Limb (tissue), 2 donors: Measurements from ENCODE around the gene AQP11.
A peak's percentile ranks its signal among the peaks of the same experiment; 100 is the strongest.
"Not testable (repeated sequence)": the region's sequence is repeated elsewhere in the genome, so short reads cannot be mapped to it uniquely, and the experiment has no call there.

Experiments
- DNase-seq, 2 donors: peaks; one replicate each; pipeline ENCODE4 v3.0.0-alpha.2; 2016; ENCODE audit errors: extremely low spot score in 2 of 2

Gene AQP11, protein sequence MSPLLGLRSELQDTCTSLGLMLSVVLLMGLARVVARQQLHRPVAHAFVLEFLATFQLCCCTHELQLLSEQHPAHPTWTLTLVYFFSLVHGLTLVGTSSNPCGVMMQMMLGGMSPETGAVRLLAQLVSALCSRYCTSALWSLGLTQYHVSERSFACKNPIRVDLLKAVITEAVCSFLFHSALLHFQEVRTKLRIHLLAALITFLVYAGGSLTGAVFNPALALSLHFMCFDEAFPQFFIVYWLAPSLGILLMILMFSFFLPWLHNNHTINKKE

DNA sequence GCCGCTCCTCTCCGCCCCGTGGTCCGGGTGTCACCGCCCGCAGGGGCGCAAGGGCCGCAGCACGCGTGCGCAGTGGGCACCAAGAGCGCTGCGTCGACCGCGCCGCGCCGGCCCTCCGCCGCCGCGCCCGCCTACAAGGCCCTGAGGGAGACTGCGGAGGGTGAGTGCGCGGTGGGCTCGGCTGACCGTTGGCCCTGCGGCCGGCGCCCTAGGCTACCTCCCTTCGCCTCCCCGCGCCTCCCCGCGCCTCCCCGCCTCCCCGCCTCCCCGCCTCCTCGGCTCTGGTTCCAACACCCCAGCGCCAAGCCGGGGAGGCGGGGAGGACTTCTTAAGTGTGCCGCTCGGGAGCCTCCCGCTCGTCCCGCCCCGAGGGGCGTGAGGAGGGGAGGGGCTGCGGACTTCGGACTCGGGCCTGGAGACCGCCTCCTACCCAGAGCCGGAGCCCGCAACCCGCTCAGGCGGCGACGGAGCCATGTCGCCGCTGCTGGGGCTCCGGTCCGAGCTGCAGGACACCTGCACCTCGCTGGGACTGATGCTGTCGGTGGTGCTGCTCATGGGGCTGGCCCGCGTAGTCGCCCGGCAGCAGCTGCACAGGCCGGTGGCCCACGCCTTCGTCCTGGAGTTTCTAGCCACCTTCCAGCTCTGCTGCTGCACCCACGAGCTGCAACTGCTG lies at the start of gene AQP11:
Gene AQP11, plus strand, starts transcription at position 433 of the 673 bp plus-strand sequence. Its CDS starts 40 bp downstream, at position 473.
- peak; percentile 75 to 89 for DNase-seq

DNA sequence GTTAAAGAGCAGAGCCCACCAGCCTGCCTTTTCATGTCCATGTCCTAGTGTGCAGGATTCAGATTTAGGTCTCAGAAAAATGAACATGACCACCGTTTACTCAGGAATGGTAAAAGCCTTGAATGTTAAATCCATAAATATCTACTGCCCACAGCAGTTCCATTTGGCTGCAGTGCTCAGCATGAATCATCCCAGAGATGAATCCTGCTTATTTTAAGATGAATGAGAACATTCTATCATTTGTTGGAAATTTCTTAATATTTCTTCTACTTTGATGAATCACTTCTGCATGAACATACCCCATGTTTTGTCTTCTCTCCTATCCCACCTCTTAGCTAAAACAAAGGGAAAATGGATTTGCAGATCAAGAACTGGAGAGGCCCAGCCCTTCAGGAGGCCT lies 47.5 kb upstream of the AQP11 start:
- DNase-seq = no peak

DNA sequence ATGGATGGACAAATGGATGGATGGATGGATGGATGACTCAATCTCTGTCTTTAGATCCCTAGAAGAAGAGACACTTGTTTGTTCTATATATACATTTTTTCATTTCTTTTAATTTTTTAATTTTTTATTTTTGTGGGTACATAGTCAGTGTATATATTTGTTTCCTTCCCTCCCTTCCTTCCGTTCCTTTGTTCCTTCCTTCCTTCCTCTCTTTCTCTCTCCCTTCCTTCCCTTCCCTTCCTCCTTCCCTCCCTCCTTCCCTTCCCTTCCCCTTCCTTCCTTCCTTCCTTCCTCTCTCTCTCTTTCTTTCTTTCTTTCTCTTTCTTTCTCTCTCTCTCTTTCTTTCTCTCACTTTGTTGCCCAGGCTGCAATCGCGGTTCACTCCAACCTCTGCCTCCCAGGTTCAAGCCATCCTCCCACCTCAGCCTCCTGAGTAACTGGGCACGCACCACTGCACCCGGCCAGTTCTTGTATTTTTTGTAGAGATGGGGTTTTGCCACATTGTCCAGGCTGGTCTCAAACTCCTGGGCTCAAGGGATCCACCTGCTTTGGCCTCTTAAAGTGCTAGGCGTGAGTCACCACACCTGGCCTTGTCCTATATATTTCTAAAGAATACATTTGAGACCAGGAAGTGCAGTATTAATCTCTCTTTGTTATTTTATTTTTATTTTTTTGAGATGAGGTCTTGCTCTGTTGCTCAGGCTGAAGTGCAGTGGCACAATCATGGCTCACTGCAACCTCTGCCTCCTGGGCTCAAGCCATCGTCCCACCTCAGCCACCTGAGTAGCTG lies 42.5 kb upstream of the AQP11 start:
- no peak for DNase-seq

DNA sequence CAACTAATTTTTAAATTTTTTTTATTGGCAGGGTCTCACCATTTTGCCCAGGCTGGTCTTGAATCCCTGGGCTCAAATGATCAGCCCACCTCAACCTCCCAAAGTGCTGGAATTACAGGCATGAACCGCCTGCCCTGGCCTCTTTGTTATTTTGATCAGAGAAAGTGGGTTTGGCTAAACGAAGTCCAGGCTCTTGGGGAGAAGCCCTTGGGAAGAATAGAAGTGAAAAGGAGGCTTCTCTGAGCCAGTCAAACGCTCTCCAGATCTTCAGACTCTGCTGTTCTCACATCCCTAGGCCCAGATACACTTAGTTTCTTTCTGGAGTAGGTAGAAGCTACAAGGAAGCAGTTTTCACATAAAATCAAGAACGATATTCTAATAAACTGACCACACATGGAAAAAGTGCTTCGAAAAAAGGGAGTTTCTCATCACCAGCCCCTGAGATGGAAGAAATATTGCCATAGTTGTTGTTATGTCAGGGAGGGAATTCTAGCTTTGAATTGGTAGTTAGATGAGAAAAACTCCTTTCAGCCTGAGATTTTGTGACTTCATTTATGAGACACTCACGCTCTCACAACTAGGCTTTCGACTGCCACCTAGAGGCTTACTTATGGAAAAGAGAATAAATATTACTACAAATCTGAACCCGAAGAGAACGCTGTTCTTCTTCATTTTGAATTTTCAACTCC lies 41.7 kb upstream of the AQP11 start:
- DNase-seq = peak; percentile 39 to 85

DNA sequence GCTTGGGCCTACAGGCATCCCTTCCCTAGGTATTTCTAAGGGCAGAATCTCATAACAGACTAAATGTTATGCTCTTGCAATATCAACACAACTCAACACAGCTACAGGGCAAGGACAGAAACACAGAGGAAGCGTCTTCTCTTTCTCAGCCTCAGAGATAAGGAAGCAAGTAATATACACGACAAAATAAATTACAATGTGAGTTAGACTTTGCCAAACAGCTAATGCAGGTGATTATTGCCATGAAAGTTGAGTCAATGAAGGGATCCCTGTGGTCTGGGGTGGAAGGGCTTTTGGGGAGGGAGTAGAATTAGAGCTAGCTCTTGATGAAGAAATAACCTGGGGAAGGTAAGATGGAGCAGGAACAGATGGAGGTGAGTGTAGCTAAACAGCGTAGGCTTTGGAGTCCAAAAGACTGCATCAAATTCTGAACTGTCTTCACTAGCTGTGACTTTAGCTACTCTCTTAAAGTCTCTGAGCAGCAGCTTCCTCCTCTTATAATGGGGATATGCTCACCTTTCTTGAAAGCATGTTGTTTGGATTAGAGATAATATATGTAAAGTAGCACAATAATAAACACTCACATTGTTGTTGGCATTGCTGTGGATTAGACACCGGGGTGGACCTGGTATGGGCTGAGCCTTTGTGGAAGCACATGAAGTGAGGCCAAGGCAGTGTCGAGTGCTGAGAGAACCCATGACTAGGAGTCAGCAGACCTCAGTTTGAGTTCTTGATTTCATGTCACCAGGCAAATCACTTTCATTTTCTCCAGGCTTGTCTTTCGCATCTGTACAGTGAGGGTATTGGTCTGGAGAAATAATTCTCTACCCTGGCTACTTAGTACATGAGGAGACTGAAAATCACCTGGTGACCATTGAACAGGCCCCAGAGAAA lies 41.0 kb upstream of the AQP11 start:
- DNase-seq = no peak

DNA sequence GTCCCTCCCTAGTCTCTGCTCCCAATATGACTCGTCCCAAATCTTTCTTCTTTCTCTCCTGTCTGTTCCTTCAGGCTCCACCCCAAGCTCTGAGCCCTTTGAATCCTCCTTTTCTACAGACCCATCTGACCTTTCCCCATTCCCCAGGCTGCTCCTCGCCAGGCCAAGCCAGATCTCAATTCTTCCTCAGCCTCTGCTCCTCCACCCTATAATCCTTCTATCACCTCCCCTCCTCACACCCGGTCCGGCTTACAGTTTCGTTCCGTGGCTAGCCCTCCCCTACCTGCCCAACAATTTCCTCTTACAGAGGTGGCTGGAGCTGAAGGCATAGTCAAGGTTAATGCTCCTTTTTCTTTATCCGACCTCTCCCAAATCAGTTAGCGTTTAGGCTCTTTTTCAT lies 38.3 kb upstream of the AQP11 start:
- DNase-seq = not testable (repeated sequence)

DNA sequence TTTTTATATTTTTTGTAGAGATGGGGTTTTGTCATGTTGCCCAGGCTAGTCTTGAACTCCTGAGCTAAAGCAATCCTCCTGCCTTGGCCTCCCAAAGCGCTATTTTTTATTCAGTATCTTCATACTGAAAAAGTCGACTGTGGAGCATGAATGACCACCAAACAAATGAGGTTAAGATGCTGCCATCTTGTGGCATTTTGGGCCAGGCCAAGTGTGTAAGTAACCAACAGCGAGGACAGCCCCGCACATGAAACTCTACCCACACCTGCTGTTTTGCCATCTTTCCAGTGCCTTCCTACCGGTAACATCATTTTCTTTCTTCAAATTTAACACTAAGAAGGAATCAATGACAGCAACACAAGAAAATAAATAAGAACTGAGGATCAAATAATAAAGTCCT lies 32.2 kb upstream of the AQP11 start:
- no peak for DNase-seq

DNA sequence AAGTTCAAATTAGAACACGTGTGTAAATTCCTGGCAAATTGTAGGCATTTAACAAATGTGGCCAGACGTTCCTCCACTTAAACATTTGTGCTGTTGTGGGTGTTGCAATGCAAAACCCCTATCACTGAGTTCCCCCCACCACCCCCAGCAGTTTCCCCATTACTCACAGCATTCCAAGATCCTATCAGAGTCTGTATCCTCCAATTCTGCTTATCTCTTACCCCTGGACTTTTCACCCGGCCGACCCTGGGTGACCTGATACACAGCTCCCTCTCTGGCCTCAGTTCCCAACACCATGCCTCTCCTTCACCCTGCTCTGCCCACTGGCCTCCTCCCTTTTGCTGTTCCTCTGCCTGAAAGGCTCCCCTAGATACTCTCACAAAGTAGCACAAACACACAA lies 31.4 kb upstream of the AQP11 start:
- DNase-seq = no peak

DNA sequence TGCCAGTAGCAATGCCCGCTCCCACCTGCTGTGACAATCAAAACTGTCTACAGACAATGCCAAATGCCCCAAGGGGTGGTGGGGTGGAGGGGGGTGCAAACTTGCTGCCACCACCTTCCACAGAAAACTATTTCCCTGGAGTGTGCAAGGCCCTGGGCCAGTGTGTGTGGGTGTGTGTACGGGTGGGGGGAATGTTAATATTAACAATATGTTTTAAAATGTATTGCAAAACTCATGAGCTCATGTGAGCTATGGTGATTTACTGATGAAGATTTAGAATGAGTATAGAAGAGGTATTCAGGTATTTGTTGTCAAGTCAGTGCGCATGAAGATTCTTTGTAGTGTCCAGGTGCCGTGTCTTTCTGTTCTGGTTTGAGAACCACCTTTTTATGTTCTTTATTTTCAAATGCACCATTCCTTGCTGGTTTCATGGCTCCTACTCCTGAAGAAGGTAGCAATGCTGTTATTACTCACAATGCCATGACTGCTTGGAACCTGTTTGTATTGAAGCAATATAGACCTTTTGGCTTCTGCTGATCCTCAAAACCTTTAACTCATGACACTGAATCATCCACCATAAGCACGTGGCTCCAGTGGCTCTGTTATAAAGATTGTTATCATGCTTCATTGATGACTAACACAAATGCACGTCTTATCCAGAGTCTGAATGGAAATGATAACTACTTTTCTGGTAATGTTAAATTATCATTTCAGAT lies 29.9 kb upstream of the AQP11 start:
- no peak for DNase-seq

DNA sequence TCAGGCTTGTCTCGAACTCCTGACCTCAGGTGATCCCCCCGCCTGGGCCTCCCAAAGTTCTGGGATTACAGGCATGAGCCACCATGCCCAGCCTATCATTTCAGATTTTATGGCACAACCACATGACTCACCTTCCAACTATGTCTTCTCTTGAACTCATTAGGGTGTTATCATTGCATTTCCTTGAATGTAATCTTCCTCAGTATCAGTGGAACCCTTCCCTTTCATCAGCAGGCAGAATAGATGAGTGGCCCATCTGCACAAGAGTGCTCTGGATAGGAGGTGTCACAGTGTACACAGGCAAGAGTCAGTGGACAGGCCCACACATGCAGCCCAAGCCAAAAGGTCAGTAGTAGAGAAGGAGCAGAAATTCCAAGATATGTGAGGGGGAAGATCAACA lies 29.1 kb upstream of the AQP11 start:
- no peak for DNase-seq

DNA sequence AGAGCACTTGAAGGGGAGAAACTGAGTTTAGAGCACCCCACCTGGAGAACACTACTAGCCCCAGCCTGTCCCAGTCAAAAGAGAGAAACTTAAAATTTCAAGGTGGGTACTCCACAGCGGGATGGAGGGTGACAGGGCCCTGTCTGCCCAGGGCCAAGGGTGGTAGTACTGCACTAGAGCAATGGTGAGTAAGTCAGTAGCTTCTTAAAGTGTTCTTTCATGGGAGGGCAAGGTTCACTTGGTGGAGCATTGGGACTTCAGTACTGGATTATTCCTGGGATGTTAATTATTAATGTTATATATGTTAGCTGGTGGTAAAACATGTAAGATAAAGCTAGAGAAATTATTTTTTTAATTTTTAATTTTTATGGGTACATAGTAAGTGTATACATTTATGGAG lies 28.5 kb upstream of the AQP11 start:
- DNase-seq = no peak

DNA sequence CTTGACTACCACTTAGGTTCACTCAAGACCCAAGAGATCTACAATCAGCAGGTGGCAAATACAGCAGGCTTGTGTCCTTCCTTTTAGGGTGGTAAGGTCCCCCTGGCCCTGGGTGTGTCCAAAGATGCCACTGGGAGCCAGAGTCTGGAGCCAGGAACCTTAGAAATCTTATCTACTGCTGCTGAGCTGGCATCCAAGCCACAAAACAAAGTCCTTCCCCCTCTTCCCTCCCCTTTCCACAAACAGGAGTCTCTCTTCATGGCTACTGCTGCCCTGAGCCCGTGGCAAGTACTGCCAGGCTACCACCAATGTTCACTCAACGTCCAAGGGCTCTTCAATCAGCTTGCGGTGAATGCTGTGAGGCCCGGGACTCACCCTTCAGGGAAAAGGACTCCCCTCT lies 21.4 kb upstream of the AQP11 start:
- no peak for DNase-seq

DNA sequence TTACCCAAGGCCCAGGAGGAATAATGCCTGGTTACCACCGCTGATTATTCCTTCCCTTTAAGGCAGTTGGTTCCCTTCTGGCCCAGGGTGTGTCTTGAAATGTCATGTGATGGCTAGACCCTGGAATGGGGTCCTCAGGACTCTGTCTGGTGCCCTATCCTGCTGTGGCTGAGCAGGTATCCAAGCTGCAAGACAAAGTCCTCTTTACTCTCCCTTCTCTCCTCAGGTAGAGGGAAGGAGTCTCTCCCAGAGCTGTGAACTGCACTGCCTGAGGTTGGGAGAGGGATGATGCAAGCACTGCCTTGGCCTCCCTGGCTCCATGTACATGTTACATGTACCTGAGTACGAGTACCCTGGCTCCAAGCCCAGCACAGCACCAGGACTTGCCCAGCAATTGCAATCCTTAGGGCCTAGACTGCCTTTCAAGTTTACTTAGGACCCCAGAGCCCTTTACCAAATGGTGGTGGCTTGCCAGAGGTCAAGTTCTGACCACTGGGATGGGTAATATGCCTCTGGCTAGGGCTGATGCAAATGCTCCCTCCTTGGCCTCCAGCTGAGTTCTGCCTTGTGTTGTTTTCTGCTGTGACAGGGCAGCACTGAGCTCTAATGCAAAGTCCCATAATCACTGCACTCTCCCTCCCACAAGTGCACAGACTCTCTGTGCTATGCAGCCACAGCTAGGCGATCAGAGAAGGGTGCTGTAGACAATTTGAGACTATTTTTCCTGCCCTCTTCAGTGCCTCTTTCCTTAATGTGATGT lies 20.7 kb upstream of the AQP11 start:
- DNase-seq = no peak

DNA sequence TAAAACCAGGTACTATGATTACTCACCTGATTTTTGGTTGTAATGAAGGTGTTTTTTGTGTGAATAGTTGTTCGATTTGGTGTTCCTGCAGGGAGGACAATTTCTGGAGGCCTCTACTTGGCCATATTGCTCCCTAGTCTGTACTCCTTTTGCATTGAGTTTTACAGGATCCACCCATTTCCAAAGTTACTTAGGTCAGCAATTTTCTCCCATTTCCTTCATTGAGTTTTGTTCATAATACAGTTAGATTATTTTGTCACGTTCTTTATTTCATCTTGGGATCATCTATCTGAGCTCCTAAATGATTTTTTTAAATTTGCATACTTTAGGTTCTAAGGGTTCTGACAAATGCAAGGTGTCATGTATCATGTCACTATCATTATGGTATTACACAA lies 20.1 kb upstream of the AQP11 start:
- no peak for DNase-seq

DNA sequence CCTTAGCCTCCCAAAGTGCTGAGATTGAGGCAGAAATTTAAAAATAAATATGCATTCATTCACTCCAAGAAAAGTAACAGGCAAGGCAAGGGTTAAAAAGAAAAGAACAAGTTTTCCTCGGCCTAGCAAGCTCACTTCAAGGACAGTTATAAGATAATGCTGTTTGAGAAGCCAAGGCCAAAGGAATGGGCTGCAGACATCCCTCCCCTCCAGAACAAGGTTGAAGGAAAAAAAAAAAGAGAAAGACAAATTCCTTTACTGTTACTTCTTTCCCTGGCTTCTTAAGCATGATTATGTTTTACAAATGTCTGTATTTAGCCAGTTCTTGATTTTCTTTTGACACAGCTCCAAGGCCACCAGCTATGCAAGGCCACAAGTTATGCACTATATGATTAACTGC lies 18.9 kb upstream of the AQP11 start:
- DNase-seq = not testable (repeated sequence)

DNA sequence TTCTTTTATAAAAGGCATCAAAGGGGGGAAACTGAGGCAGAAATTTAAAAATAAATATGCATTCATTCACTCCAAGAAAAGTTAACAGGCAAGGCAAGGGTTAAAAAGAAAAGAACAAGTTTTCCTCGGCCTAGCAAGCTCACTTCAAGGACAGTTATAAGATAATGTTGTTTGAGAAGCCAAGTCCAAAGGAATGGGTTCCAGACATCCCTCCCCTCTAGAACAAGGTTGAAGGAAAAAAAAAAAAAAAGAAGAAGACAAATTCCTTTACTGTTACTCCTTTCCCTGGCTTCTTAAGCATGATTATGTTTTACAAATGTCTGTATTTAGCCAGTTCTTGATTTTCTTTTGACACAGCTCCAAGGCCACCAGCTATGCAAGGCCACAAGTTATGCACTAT lies 14.3 kb upstream of the AQP11 start:
- not testable (repeated sequence) for DNase-seq

DNA sequence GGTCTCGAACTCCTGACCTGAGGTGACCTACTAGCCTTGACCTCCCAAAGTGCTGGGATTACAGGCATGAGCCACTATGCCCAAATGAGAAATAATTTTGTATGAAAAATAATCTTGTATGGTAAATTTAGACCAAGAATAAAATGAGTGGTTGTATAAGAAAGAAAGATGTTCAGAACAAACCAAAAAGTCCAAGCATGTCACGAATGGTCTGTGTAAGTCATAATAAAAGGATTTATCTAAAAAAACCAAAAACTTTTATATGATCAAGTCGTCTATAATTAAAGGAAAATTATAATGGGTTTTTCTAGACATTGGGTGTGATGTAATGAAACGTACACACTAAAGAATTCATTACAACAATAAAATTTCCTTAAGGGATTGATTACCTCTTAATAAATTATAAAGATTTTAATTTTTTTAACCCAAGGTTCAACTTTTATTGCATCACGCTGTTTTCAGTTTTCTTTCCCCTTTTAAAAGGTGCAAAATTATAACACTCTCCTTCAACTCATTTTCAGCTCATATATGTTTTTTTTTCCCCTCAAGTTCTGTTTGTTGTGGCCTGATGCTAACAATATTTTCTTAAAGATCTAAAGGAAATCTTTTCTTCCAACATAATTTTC lies 8.9 kb upstream of the AQP11 start:
- DNase-seq = no peak

DNA sequence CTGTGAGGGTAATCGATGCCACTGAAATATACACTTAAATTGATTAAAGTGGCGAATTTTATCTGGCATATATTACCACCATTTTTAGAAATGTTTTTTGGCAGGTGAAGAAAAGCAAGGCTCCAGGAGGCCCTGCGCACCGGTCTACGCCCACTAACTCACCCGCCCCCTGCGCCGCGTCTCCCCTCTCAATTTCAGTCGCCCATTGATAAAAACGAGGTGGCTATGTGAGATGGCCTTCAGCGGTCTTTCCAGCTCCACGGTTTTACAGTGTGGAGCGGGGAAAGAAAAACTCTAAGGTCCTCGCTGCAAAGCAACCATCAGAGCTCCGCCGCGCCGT lies 602 bp upstream of the AQP11 start:
- DNase-seq = no peak

DNA sequence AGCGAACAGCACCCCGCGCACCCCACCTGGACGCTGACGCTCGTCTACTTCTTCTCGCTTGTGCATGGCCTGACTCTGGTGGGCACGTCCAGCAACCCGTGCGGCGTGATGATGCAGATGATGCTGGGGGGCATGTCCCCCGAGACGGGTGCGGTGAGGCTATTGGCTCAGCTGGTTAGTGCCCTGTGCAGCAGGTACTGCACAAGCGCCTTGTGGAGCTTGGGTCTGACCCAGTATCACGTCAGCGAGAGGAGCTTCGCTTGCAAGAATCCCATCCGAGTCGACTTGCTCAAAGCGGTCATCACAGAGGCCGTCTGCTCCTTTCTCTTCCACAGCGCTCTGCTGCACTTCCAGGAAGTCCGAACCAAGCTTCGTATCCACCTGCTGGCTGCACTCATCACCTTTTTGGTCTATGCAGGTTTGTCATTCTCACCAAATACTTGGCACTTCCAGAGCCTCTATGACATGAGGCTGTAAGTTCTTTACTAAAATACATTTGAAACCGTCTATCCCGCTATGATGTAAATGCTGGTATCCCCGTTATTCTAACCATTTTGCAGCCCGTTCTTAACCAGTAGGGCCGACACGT lies 535 bp downstream of the AQP11 start:
- DNase-seq = peak in 1 of 2 donors; percentile 2
